HL-60/S4 treated with retinoic acid at 250 ng/mL for 4 days and 3 days (cell line): Measurements from ENCODE around the gene GRID1.
"Not testable (repeated sequence)": the region's sequence is repeated elsewhere in the genome, so short reads cannot be mapped to it uniquely, and the experiment has no call there.

ENCODE experiments used
- in situ Hi-C: fragments of 300-500 bp; cut with MboI; formaldehyde crosslinking; loops from 2 replicates; pipeline ENCODE4 v1.7.0; 2022; ENCODE audit warnings: low sequenced_read_pairs

Gene GRID1

DNA sequence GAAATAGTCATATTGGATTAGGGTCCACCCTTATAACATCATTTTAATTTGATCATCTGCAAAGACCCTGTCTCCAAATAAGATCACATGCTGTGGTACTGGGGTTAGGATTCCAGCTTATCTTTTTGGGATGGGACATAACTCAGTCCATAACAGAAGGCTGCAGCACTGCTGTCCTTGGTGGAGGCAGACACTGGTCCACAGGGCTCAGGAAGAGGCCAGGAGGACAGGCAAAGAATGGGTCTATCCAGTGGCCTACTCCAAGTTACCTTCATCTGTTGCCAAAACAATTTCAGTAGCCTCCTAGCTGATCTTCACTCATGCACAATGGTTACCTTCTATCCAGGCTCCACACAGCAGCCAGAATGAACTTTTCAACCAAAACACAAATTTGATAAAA, 387.0 kb downstream of the GRID1 start:
- in situ Hi-C loops = no loop called here

DNA sequence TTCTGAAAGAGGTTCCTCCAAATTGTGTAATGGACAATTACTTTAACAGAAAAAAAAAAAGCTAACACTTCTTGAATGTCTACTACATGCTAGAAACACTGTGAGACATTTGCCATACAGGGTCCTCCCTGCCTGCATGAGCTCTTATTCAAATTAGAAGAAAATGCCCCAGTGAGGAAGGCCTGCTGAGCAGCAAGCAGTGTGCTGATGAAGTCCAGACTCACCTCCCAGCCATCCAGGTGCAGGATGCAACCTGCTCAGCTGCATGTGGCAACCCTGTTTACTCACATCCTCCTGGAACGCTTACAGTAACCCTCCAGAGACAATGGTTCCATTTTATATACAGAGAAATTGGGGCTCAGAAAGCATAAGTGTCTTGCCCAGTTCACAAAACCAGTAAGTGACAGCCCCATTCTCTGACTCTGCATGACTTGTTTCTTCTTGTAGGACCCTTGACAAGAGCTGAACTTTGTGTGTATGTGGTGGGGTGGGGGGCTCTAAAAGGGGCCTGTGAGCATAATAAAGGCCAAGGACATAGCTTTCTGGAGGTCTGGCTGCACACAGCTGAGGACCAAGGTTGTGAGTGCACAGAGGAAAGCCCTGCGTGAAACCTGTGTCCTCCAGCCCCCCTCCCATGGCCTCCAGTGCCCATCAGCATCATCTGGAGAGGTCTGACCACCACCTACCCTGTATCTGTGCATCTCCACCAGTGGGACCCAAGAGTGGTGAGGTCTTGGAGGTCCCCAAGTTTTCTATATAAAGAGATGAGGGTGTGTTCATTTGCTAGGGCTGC, 387.8 kb downstream of the GRID1 start:
- in situ Hi-C loops = no loop called here

DNA sequence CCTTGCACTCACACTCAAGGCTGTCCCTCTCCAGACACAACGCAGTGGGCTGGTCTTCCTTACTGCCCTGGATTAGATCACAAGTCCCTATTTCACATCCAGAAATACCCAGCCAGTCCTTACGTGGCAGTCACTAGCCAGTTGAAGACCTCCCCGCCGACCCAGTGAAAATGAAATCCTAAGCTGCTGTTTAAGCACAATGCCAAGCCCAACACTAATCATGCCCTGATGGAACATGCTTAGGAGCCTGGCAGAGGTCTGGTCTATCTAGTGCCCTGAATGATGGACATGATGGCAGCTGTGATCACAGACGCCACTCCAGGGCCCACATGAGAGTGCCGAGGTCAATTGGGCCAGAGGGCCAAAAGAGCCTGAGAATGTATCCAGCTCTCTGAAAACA, 389.0 kb downstream of the GRID1 start:
- in situ Hi-C loops = no loop called here

DNA sequence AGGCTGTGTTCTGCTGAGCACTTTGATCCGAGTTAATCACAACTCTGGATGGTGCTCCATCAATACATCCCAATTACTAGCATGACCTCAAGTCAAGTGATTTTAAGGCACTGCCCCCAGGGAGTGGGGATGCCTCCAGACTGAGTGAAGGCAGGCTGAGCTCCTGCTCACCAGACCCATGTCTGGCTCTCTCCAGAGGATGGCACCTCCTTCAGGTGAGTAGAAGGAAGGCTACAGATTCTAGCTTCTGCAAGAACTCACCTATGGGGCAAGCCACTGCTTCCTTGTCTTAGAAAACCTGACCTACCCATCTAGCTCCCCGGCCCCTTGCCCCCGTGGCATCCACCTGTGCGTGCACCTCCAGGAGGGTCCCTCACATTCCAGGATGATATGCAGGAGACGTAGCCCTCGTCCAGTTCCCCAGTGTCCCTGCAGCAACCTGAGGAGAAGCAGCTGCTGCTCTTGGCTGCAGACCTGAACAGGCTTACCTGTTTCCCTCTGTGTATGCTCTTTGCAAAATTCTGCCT, 390.3 kb downstream of the GRID1 start:
- in situ Hi-C loops = no loop called here

DNA sequence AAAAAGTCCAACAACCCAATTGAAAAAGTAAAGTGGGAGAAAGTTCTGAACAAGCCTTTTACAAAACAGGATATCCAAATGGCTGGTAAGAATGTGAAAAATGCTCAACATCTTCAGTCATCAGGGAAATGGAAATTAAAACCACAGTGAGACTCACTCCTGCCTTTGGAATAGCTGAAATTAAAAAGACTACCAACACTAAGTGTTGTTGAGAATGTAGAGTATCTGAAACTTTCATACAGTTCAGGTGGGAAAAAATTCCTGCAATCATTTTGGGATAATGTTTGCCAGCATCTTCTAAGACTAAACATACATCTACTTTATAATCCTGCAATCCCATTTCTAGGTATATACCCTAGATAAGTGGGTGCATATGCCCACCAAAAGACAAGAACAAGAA, 395.1 kb downstream of the GRID1 start:
- in situ Hi-C loops = no loop called here

DNA sequence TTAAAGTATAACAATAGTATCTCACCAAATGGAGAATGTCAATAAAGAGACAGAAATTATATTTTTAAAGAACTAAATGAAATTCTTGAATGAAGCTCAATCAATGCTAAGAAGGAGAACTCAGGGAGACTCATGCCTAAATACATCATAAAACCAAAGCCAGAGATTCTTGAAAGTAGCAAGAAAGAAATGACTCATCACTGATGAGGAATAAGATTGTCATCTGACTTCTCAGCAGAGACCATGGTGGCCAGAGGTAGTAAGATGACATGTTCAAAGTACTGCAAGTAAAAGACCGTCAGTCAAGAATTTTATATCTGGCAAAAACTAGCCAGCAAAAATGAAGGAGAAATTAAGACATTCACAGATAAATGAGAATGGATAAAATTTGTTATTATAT, 399.0 kb downstream of the GRID1 start:
- in situ Hi-C loops = no loop called here

DNA sequence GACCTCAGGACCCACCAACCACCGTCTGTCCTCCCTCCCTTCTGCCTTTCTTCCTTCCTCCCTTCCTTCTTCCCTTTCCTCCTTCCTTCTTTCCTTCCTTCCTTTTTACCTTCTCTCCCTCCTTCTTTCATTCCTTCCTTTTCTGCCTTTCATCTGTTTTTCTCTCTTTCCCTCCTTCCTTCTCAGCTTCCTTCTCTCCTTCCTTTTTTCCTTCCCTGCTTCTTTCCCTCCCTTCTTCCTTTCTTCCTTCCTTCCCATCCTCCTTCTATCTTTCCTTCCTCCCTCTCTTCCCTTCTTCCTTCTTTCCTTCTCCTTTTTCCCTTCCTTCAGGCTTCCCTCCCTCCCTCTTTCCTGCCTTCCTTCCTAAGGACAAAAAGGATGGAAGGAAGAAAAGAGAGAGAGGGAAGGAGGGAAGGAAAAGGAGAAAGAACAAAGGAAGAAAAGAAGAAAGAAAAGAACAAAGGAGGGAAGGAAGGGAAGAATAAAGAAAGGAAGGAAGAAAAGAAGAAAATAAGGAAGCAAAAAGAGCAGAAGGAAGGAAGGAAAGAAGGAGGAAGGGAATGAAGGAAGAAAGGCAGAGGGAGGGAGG, 405.0 kb downstream of the GRID1 start:
- in situ Hi-C loops = no loop called here

DNA sequence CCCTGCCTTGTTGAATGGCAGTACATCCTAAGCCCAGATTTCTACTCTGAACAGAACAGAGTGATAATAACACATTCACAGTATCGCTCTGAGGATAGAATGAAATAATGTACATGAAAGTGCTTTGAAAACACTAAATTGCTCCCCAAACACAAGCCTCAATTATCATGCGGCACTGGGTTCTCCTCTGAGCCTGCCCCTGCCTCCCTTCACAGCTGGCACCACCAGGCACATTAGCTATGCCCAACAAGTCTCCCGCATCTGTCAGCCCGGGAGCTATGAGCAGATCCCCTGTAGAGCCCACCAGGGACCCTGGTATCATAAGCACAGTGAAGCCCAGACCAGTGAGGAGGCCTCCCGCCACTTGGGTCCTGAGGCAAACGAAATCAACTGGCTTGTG, 405.5 kb downstream of the GRID1 start:
- in situ Hi-C loops = no loop called here

DNA sequence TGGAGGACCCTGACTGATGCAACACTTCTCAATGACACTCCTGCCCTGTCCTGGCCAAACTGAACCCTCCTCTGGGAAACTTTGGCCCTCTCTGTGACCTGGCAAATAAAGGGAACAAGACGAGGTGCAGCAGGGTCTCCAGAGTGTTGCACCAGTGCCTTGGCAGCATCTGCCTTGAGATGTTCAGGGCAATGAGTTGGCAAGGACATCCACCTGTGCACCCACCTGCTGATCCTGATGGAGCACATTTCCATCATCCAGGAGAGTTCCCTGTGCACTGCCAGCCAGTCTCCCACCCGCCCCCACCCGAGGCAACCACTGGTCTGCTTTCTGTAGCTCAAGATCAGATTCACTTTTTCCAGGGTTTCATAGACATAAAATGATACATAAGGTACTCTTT, 407.4 kb downstream of the GRID1 start:
- in situ Hi-C loops = no loop called here

DNA sequence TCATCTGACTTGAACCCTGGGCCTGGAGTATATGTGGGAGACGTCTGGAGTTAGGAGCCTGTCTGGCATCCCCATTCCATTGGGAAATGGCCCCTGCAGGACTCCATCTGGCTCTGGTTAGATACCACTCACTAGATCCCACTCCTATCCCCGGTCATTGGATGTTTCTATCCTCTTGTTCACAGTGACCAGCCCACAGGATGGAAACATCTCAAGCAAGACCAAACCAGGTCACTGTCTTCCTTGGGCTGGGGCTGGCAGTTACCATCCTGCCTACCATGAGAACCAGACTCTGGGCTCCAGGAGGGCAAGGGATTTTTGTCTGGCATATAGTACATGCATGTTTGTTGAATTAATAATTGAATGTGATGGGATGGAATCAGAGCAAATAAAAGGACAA, 415.7 kb downstream of the GRID1 start:
- in situ Hi-C loops = no loop called here

DNA sequence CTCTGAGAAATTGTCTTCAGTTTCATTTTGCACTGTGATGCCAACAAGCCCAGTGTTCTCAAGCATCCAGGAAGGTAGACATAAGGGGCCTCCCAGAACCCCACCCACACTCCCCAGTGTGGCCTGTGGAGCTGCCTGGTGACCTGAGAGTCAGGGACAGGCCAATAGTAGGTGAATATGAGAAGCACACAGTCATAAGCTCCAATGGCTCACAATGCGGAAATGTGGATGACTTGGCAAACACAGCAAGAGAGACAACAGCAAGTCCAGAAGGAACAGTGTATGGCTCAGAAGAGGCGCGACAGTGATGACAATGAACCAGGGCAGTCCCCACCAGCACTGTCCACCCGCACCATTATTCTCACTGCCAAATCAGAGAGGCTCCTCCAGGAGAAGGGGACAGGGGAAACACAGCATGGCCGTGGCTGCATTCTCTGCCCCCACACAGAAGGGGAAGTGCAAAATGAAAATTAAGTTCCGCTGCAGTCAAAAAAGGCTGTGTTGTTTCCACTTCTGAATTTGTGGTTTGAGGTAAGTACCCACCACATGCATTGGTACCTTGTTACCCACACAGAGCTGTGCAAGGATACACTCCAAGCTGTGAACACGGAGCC, 419.8 kb downstream of the GRID1 start:
- in situ Hi-C loops = no loop called here

DNA sequence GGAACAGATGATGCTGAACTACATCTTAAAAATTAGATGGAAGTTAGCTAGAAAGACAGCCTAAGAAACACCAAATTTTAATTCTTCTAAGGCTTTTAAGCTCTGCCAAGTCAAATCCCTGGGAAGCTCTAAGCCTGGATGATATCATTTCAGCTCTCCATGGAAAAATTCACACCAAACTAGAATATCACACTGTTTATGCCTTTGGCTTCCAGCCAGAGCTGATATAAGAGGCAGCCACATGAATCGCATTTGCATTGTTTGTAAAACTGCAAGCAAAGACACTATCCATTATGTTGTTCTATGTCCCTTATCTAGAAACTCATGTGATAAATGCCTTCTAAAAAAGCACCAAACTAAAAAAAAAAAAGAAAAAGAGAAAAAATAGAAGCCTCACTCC, 430.4 kb downstream of the GRID1 start:
- in situ Hi-C loops = no loop called here

DNA sequence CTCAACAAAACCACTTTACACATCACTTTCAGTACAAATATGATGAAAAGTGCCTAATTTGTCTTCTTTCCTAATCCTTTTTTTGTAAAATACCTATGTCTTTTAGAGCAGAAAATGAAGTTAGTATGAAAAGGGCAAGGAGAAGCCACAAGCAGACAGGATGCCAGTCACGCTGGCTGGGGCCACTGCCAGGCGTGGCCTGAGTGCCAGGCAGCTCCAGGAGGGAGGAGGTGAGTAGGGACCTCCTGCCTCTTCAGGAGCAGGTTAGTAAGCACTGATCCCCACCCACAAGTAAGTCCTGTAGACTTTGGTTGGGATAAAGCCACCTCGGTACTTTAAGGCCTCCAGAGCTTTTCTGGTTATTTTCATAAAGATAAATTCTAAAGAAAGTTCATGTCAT, 432.0 kb downstream of the GRID1 start:
- in situ Hi-C loops = no loop called here

DNA sequence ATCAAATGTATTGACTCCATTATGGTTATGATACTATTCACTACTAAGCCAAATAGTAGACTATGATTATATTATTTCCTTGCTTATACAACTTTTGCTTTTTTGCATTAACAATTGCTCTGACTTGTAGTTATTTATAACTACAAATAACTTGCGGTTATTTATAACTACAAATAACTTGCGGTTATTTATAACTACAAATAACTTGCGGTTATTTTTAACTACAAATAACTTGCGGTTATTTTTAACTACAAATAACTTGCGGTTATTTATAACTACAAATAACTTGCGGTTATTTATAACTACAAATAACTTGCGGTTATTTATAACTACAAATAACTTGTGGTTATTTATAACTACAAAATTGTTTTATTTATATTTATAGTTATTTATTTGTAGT, 436.6 kb downstream of the GRID1 start:
- in situ Hi-C loops = not testable (repeated sequence)

DNA sequence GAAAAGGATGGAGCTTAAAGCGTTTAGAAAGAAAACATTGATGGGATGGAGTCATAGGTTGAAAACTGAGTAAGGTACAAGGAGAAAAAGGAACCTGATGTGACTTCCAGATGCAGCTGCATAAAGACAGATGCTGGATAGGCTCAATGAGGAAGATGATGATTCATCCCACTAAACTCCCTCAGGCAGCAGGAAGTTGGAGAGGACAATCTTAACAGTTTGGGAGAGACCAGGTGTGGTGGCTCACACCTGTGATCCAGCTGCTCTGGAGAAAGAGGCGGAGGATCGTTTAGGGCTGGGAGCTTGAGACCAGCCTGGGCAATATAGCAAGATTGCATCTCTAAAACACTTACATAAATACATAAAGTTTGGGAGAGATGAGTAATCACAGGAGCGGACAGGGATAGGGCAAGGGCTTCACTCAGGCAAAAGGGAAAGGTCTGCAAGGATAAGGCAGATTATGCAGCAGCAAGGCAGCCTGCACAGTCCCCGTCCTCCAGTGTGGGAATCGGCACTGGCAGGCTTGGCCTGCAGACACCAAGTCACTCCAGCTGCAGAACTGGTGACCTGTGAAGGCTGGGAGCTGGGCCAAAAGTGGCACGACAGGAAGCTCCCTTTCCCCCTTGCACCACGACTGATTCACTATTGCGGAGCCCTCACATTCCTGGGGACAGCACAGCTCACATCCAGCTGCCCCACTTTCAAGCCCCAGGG, 438.5 kb downstream of the GRID1 start:
- in situ Hi-C loops = no loop called here

DNA sequence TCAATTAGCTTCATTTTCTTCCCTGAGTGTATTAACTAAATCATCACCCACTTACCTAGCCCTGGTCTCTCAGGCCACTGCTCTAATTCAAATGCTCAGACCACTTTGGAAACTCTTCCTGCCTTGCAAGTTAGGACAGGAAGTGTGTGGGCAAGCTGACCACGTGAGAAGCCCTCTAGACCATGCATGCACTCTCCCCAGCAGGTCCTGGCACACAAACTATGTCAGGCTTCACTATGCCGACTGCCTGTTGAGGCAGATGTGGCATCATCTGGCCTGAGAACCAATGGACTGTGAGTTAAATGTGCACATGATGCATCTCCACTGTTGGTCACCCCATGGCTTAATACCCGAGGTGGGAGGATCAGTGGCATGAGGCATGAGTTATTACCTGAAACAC, 439.6 kb downstream of the GRID1 start:
- in situ Hi-C loops = no loop called here

DNA sequence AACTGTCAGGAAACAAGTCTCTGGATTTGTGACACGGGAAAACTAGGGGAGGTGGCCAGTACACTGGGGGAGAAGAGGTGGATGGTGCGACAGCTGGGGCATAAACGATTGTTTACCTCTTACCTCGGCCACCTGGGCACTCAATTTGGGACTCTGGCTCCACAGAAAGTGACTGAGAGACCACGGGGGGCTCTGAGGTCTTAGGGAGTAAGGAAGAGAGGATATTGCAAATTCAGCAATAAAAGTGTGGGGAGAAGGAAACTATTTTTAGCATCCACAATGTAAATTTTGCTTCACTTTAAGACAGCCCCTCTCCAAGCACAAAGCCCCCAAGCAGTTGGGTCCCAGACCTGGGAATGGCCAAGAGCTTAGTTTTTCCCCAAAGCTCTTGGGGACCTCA, 440.5 kb downstream of the GRID1 start:
- in situ Hi-C loops = no loop called here

DNA sequence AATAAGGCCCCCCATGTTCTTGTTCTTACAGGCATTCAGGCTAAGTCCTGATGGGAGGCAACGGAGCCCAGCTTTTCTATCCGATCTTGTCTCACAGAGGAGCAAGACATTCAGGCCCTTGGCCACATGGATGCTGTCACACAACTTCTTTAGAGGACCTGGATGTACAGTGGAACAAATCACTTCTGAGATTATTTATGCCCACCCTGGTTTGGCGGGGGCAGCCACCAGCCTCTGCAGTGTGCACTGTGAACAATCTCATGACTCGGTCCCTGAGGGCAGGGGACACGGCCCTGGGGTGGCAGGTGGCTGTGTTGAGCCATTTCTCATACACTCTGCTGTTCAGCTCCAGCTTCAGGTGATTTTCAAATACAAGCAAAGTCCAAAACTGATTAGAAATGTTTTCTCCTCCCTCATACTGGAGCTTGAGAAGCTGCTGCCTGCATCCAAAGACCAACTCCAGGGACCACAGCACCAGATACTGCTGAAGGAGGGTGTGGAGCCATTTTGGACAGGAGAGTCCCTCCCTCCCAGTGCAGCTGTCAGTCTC, 441.3 kb downstream of the GRID1 start:
- in situ Hi-C loops = no loop called here

DNA sequence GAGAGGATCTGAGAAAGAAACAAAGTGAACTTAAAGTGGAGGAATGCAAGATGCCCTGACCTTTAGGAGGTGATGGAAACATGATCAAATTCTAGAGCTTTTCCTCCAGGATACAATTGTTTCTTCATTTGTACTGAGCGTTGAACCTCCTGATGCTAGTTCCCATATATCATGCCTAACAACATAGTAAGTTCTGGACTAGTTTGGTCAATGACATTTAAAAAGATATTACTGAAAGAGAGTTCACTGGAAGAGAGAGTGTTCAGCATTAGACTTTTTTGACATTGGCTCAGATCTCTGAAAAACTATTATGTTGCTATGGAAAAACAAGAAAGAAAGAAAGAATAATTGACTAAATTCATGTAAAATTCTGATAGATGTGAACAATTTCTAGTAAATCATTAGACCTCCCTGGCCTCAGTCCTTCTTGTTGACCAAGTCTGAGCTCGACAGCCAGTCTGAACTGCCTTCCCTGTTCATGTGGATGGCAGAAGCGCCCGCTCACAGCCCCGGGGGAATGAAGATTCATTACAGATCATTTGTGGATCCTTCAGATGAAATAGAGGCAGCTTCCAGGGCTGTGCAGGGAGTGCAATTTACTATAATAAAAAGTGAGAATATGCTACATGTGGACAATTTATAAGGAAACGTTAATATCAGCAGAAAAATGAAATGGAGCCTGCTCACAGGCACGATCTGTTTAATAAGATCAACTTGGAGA, 442.1 kb downstream of the GRID1 start:
- in situ Hi-C loops = no loop called here

DNA sequence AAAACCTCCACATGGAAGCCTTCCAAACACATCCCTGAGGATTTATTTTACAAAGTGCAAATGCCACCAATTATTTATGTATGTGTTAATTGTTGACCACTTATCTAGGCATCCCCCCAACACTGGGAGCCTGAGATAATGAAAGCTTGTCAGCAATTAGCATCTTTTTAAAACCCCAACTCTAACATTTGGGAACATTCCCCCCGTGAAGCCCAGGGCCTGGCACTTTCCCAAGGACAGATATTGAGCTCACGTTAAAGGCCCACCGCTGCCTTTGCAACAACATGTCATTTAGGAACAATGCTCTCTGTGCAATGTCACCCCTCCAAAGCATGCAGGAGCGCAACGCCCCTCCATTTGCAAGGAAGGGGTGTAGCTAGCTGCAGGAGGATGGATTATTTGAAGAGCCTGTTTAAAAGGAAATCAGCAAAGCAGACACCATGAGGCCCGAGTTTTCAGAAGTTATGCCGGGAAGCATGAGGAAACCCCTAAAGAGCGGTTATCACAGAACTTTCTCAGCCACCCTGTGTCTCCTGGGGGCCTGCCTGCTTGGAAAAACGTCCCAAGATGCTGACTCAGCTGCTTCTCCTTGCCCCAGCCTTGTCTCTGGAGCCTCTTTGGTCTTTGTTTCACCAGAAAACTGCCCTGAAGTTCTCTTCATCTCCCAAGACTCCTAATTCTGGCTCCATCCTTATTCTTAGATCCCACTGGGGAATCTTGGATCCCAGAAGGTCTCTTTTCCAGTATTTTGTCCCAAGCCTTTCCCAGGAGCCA, 444.1 kb downstream of the GRID1 start:
- in situ Hi-C loops = no loop called here
